DND-41 (cell line): ENCODE results near the gene MYOM1.
A peak's percentile ranks its signal among the peaks of the same experiment; 100 is the strongest.

Experiments used
- ATAC-seq: fragments of 200-7000 bp; cut with Tn5 transposase; 3 replicates; pipeline ENCODE4 v1.9.1; 2021; ENCODE audit warnings: low read depth; ENCODE audit not compliant: insufficient read depth
- DNase-seq: peaks from one replicate; pipeline ENCODE4 v3.0.0-alpha.2; 2020
- H2AFZ ChIP-seq: 2 replicates; pipeline ENCODE4 v1.6.0; 2012; ENCODE audit warnings: low read depth, low read length
- H3K27ac ChIP-seq: 2 replicates; pipeline ENCODE4 v1.5.1; 2012; ENCODE audit warnings: low read length, inconsistent platforms
- H3K27me3 ChIP-seq: fragments of 200-600 bp; sonication (generic); 2 replicates; pipeline ENCODE4 v1.6.0; 2012; ENCODE audit warnings: low read length, mild to moderate bottlenecking, inconsistent platforms; ENCODE audit not compliant: insufficient read depth, poor library complexity
- H3K36me3 ChIP-seq: 2 replicates; pipeline ENCODE4 v1.5.1; 2012; ENCODE audit warnings: low read length, inconsistent platforms; ENCODE audit not compliant: insufficient read depth
- H3K4me1 ChIP-seq: 2 replicates; pipeline ENCODE4 v1.5.1; 2012; ENCODE audit warnings: mild to moderate bottlenecking, low read length; ENCODE audit not compliant: insufficient read depth
- H3K4me2 ChIP-seq: 2 replicates; pipeline ENCODE4 v1.6.0; 2012; ENCODE audit warnings: mild to moderate bottlenecking, moderate library complexity, low read length, inconsistent platforms; ENCODE audit not compliant: insufficient read depth
- H3K4me3 ChIP-seq, 2 experiments: fragments of 200-600 bp in 1 of 2; shearing (Covaris generic) in 1 of 2; 2 replicates each; pipeline ENCODE4 v1.5.1; 2012 to 2016; ENCODE audit warnings: inconsistent platforms in 2 of 2, low read length in 2 of 2, mild to moderate bottlenecking in 2 of 2, low read depth in 1 of 2, moderate library complexity in 1 of 2
- H3K79me2 ChIP-seq: 2 replicates; pipeline ENCODE4 v1.6.0; 2012; ENCODE audit warnings: low read length, inconsistent platforms; ENCODE audit not compliant: insufficient read depth
- H3K9ac ChIP-seq: 2 replicates; pipeline ENCODE4 v1.6.0; 2012; ENCODE audit warnings: low read depth, mild to moderate bottlenecking, inconsistent platforms, low read length, moderate library complexity
- H3K9me3 ChIP-seq: 2 replicates; pipeline ENCODE4 v1.5.1; 2012; ENCODE audit warnings: low read length, moderate library complexity, mild to moderate bottlenecking, inconsistent platforms; ENCODE audit not compliant: insufficient read depth, severe bottlenecking
- H4K20me1 ChIP-seq: 2 replicates; pipeline ENCODE4 v1.6.0; 2012; ENCODE audit warnings: low read length; ENCODE audit not compliant: insufficient read depth
- CTCF ChIP-seq: IDR thresholded peaks from 2 replicates; pipeline ENCODE4 v1.5.1; 2012; ENCODE audit warnings: borderline replicate concordance, low read length, moderate library complexity, mild to moderate bottlenecking; ENCODE audit not compliant: poor library complexity, severe bottlenecking; ENCODE audit errors: extremely low read depth
- EZH2 ChIP-seq: IDR thresholded peaks from 3 replicates; pipeline ENCODE4 v1.6.1; 2012; ENCODE audit warnings: borderline replicate concordance, low read depth, mild to moderate bottlenecking, moderate library complexity, low read length, inconsistent platforms; ENCODE audit not compliant: severe bottlenecking

Gene MYOM1

GRCh38 chr18:3213300-3214059 is 6.3 kb downstream of the MYOM1 start:
- Histone ChIP-seq H3K4me2 (peak overlapping the region; percentile 55), H2AFZ (peak overlapping the region; percentile 76), H3K9ac (peak overlapping the region; percentile 21), H3K4me1 (peaks cover 17% of the 10 kb centered on the region), H3K4me3 (no peak overlapping the region), H4K20me1 (no peaks in the 10 kb centered on the region), H3K9me3 (no peaks in the 10 kb centered on the region), H3K27me3 (no peaks in the 10 kb centered on the region), H3K36me3 (no peaks in the 10 kb centered on the region), H3K79me2 (no peaks in the 10 kb centered on the region), H3K27ac (peak overlapping the region; percentile 63)
- ATAC-seq (peak; percentile 98), DNase-seq (peak; percentile 44)
- TF ChIP-seq CTCF, result no peak
- no peak for TF ChIP-seq EZH2

- no peak overlapping the region for H3K9ac ChIP-seq
- H4K20me1 ChIP-seq, result no peaks in the 10 kb centered on the region
- H3K4me2 ChIP-seq, result no peak overlapping the region
- H3K27me3 ChIP-seq, result no peaks in the 10 kb centered on the region
- no peak for ATAC-seq
- peak overlapping the region; percentile 63 for H3K27ac ChIP-seq
- no peaks in the 10 kb centered on the region for H3K9me3 ChIP-seq
- no peaks in the 10 kb centered on the region for H3K36me3 ChIP-seq
- H2AFZ ChIP-seq, result peak overlapping the region; percentile 76
- TF ChIP-seq CTCF (no peak), EZH2 (no peak)
- no peak overlapping the region for H3K4me3 ChIP-seq
- DNase-seq, result no peak
- H3K4me1 ChIP-seq, result peaks cover 17% of the 10 kb centered on the region
- no peaks in the 10 kb centered on the region for H3K79me2 ChIP-seq
These were observed 7.1 kb downstream of the MYOM1 start for GRCh38 chr18:3212657-3213056.

GRCh38 chr18:3211236-3211992 is 8.4 kb downstream of the MYOM1 start:
- no peak for DNase-seq
- no peaks in the 10 kb centered on the region for H3K36me3 ChIP-seq
- H3K9me3 ChIP-seq, result no peaks in the 10 kb centered on the region
- H3K4me2 ChIP-seq, result no peak overlapping the region
- no peak for TF ChIP-seq EZH2
- no peak for TF ChIP-seq CTCF
- H3K79me2 ChIP-seq, result no peaks in the 10 kb centered on the region
- no peak overlapping the region for H3K27ac ChIP-seq
- H4K20me1 ChIP-seq, result no peaks in the 10 kb centered on the region
- H3K27me3 ChIP-seq, result no peaks in the 10 kb centered on the region
- peaks cover 17% of the 10 kb centered on the region for H3K4me1 ChIP-seq
- no peak overlapping the region for H3K4me3 ChIP-seq
- H2AFZ ChIP-seq, result 0 out of 2 replicates have a peak overlapping the region, but pooled peaks have one; percentile 26
- no peak overlapping the region for H3K9ac ChIP-seq
- ATAC-seq, result no peak
